HG03108 (cell line): ENCODE results near the gene TPGS2.

Source experiments
- ATAC-seq: cut with Tn5 transposase; IDR thresholded peaks from one replicate; pipeline ENCODE4 v1.9.1; 2021; ENCODE audit warnings: moderate library complexity; ENCODE audit not compliant: unreplicated experiment

TPGS2 gene

GRCh38 chr18:36744261-36744876 is 84.4 kb downstream of the TPGS2 start:
- no peak for ATAC-seq
